Suppressor macrophage treated with lipopolysaccharide for 4 hours (primary cell): ENCODE results near the gene ARL3.
"Not testable (repeated sequence)": the region's sequence is repeated elsewhere in the genome, so short reads cannot be mapped to it uniquely, and the experiment has no call there.

Experiments used
- DNase-seq: peaks from one replicate; pipeline ENCODE4 v3.0.0-alpha.2; 2020

ARL3 gene

GRCh38 chr10:102701796-102702195 is 12.4 kb downstream of the ARL3 start:
- DNase-seq: no peak

GRCh38 chr10:102701272-102701671 is 12.9 kb downstream of the ARL3 start:
- DNase-seq: peak; percentile 33

- no peak for DNase-seq
These were observed 15.3 kb downstream of the ARL3 start for GRCh38 chr10:102698894-102699293.

GRCh38 chr10:102696736-102697135 is 17.5 kb downstream of the ARL3 start:
- DNase-seq: no peak

- not testable (repeated sequence) for DNase-seq
These were observed 18.8 kb downstream of the ARL3 start for GRCh38 chr10:102695401-102695800.

- DNase-seq: no peak
These were observed 22.7 kb downstream of the ARL3 start for GRCh38 chr10:102691285-102692066.

- DNase-seq: no peak
These were observed 30.5 kb downstream of the ARL3 start for GRCh38 chr10:102683736-102684135.

- no peak for DNase-seq
These were observed 31.2 kb downstream of the ARL3 start for GRCh38 chr10:102682981-102683380.

GRCh38 chr10:102682416-102682815 is 31.8 kb downstream of the ARL3 start:
- DNase-seq: no peak

- no peak for DNase-seq
These were observed 32.5 kb downstream of the ARL3 start for GRCh38 chr10:102681696-102682095.

- no peak for DNase-seq
These were observed 34.6 kb downstream of the ARL3 start for GRCh38 chr10:102679596-102679995.

- DNase-seq: peak; percentile 74
These were observed 35.3 kb downstream of the ARL3 start for GRCh38 chr10:102678842-102679289.

GRCh38 chr10:102678068-102678400 is 36.2 kb downstream of the ARL3 start:
- DNase-seq: no peak

- no peak for DNase-seq
These were observed 36.7 kb downstream of the ARL3 start for GRCh38 chr10:102677331-102678067.

GRCh38 chr10:102676534-102677315 is 37.5 kb downstream of the ARL3 start:
- no peak for DNase-seq

- DNase-seq: peak; percentile 92
These were observed 38.3 kb downstream of the ARL3 start for GRCh38 chr10:102675666-102676533.

- no peak for DNase-seq
These were observed 39.1 kb downstream of the ARL3 start for GRCh38 chr10:102675011-102675665.

- peak; percentile 16 for DNase-seq
These were observed 39.6 kb downstream of the ARL3 start for GRCh38 chr10:102674566-102674965.

- peak; percentile 86 for DNase-seq
These were observed 40.2 kb downstream of the ARL3 start for GRCh38 chr10:102673819-102674511.

GRCh38 chr10:102673236-102673818 is 40.9 kb downstream of the ARL3 start:
- DNase-seq: no peak

GRCh38 chr10:102670871-102671434 is 43.2 kb downstream of the ARL3 start:
- DNase-seq: no peak
